Neural progenitor cell (in vitro differentiated cells): ENCODE measurements around the gene GPATCH1. TPM values are rescaled to one million over a fixed set of nuclear protein-coding genes. Genes with fewer than 3 reads are reported as not detected.

Source experiments
- DNase-seq: peaks from one replicate; pipeline ENCODE4 v3.0.0-alpha.2; 2016; ENCODE audit warnings: low spot score
- H2AFZ ChIP-seq: fragments of 200-600 bp; sonication (generic); replicated peaks from 2 replicates; pipeline ENCODE4 v1.6.1; 2016; ENCODE audit warnings: antibody characterized with exemption
- H3F3A ChIP-seq: fragments of 200-600 bp; sonication (generic); 2 replicates; pipeline ENCODE4 v1.6.1; 2016; ENCODE audit warnings: antibody characterized with exemption, low read depth
- H3K27ac ChIP-seq: fragments of 200-600 bp; sonication (generic); 2 replicates; pipeline ENCODE4 v1.5.1; 2016; ENCODE audit warnings: mild to moderate bottlenecking
- H3K27me3 ChIP-seq: fragments of 200-600 bp; sonication (generic); 2 replicates; pipeline ENCODE4 v1.6.1; 2016; ENCODE audit warnings: mild to moderate bottlenecking, moderate library complexity
- H3K36me3 ChIP-seq: fragments of 200-600 bp; sonication (generic); 2 replicates; pipeline ENCODE4 v1.5.1; 2016
- H3K4me1 ChIP-seq: fragments of 200-600 bp; sonication (generic); 2 replicates; pipeline ENCODE4 v1.6.1; 2016; ENCODE audit warnings: mixed run types
- H3K4me2 ChIP-seq: fragments of 200-600 bp; sonication (generic); 2 replicates; pipeline ENCODE4 v1.6.1; 2016
- H3K4me3 ChIP-seq: fragments of 200-600 bp; sonication (generic); 2 replicates; pipeline ENCODE4 v1.5.1; 2016
- H3K79me2 ChIP-seq: fragments of 200-600 bp; sonication (generic); 2 replicates; pipeline ENCODE4 v1.6.1; 2016; ENCODE audit warnings: low read depth
- H3K9ac ChIP-seq: fragments of 200-600 bp; sonication (generic); 2 replicates; pipeline ENCODE4 v1.6.1; 2016
- H3K9me3 ChIP-seq: fragments of 200-600 bp; sonication (generic); 2 replicates; pipeline ENCODE4 v1.5.1; 2016; ENCODE audit warnings: low read depth
- H4K20me1 ChIP-seq: fragments of 200-600 bp; sonication (generic); 2 replicates; pipeline ENCODE4 v1.6.1; 2016; ENCODE audit warnings: low read depth
- H3K27ac Mint-ChIP-seq: 3 replicates; pipeline ENCODE4 v1.8.0; 2021; ENCODE audit warnings: mixed read lengths
- H3K27me3 Mint-ChIP-seq: 2 replicates; pipeline ENCODE4 v1.8.0; 2022; ENCODE audit warnings: low read depth, mild to moderate bottlenecking, inconsistent platforms, moderate library complexity, mixed read lengths; ENCODE audit not compliant: insufficient read depth
- H3K36me3 Mint-ChIP-seq: 3 replicates; pipeline ENCODE4 v1.8.0; 2021; ENCODE audit warnings: mixed read lengths
- H3K4me1 Mint-ChIP-seq: 3 replicates; pipeline ENCODE4 v1.8.0; 2021; ENCODE audit warnings: mixed read lengths
- H3K4me3 Mint-ChIP-seq: 3 replicates; pipeline ENCODE4 v1.8.0; 2021; ENCODE audit warnings: mild to moderate bottlenecking, moderate library complexity, mixed read lengths
- H3K9me3 Mint-ChIP-seq: 3 replicates; pipeline ENCODE4 v1.8.0; 2020; ENCODE audit warnings: mixed read lengths
- EZH2 ChIP-seq: fragments of 200-600 bp; sonication (generic); IDR thresholded peaks from 2 replicates; pipeline ENCODE4 v1.6.1; 2017; ENCODE audit warnings: antibody characterized with exemption, mild to moderate bottlenecking, moderate library complexity
- EZH2phosphoT487 ChIP-seq: fragments of 200-600 bp; sonication (generic); IDR thresholded peaks from 2 replicates; pipeline ENCODE4 v1.6.1; 2017; ENCODE audit warnings: antibody characterized with exemption
- total RNA-seq: library from RNA; depleted of rRNA; stranded (reverse); fragments of >200 nt; gene quantifications from 2 replicates; pipeline ENCODE4 v1.2.3, GENCODE V29; 2015; ENCODE audit warnings: low replicate concordance
- TF ChIP-seq, protein P1 (sequence below): fragments of 200-600 bp; sonication (generic); IDR thresholded peaks from 2 replicates; pipeline ENCODE4 v1.5.1; 2017; ENCODE audit warnings: antibody characterized with exemption, mild to moderate bottlenecking

Gene GPATCH1
- total RNA-seq, 1 donor from 2014 or later, result 7.0 TPM

DNA sequence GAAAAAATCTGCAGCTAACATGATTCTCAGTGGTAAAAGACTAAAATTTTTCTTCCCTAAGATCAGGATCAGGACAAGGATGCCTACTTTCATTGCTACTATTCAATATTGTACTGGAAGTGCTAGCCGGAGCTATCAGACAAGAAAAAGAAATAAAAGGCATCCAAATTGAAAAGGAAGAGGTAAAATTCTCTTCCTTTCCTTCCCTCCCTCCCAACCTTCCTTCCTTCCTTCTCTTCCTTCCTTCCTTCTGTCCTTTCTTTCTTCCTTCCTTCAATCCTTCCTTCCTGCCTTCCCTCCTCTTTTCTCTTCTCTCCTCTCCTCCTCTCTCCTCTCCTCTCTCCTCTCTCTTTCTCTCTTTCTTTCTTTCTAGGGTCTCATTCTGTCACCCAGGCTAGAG lies 86.5 kb downstream of the GPATCH1 start:
- DNase-seq, result no peak
- no peaks in the 10 kb centered on the region for H3K27me3 ChIP-seq

GRCh38 chr19:33168528-33168927 lies 87.5 kb downstream of the GPATCH1 start:
- Histone ChIP-seq H3K79me2 (no peaks in the 10 kb centered on the region), H3K4me3 (no peak overlapping the region), H3K9ac (no peak overlapping the region), H3K4me1 (peaks cover 5% of the 10 kb centered on the region), H3K4me2 (no peak overlapping the region), H4K20me1 (no peaks in the 10 kb centered on the region), H3K36me3 (no peaks in the 10 kb centered on the region), H3F3A (no peaks in the 10 kb centered on the region), H3K27ac (no peak overlapping the region), H2AFZ (no peak overlapping the region), H3K9me3 (no peaks in the 10 kb centered on the region), H3K27me3 (no peaks in the 10 kb centered on the region)
- Mint-ChIP-seq H3K36me3 (peaks cover 2% of the 10 kb centered on the region), H3K27me3 (peaks cover 2% of the 10 kb centered on the region), H3K9me3 (peaks cover 24% of the 10 kb centered on the region), H3K27ac (no peak overlapping the region), H3K4me1 (peaks cover 11% of the 10 kb centered on the region), H3K4me3 (no peak overlapping the region)
- TF ChIP-seq EZH2phosphoT487 (no peak), EZH2 (no peak)
- TF ChIP-seq, protein P1, sequence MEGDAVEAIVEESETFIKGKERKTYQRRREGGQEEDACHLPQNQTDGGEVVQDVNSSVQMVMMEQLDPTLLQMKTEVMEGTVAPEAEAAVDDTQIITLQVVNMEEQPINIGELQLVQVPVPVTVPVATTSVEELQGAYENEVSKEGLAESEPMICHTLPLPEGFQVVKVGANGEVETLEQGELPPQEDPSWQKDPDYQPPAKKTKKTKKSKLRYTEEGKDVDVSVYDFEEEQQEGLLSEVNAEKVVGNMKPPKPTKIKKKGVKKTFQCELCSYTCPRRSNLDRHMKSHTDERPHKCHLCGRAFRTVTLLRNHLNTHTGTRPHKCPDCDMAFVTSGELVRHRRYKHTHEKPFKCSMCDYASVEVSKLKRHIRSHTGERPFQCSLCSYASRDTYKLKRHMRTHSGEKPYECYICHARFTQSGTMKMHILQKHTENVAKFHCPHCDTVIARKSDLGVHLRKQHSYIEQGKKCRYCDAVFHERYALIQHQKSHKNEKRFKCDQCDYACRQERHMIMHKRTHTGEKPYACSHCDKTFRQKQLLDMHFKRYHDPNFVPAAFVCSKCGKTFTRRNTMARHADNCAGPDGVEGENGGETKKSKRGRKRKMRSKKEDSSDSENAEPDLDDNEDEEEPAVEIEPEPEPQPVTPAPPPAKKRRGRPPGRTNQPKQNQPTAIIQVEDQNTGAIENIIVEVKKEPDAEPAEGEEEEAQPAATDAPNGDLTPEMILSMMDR, result no peak
- no peak for DNase-seq

More for the DNA sequence above, 86.5 kb downstream of the GPATCH1 start:
- Histone ChIP-seq H3K4me1 (no peaks in the 10 kb centered on the region), H3K79me2 (no peaks in the 10 kb centered on the region), H3F3A (no peaks in the 10 kb centered on the region), H3K9me3 (no peaks in the 10 kb centered on the region), H3K9ac (no peak overlapping the region), H2AFZ (no peak overlapping the region), H3K36me3 (no peaks in the 10 kb centered on the region), H3K27ac (no peak overlapping the region), H4K20me1 (no peaks in the 10 kb centered on the region), H3K4me3 (no peak overlapping the region), H3K4me2 (no peak overlapping the region)
- peaks cover 2% of the 10 kb centered on the region for H3K27me3 Mint-ChIP-seq
- peaks cover 2% of the 10 kb centered on the region for H3K36me3 Mint-ChIP-seq
- H3K4me1 Mint-ChIP-seq, result peaks cover 2% of the 10 kb centered on the region
- H3K4me3 Mint-ChIP-seq, result no peak overlapping the region
- peaks cover 24% of the 10 kb centered on the region for H3K9me3 Mint-ChIP-seq
- H3K27ac Mint-ChIP-seq, result no peak overlapping the region
- no peak for TF ChIP-seq EZH2
- no peak for TF ChIP-seq EZH2phosphoT487
- TF ChIP-seq, protein P1, result no peak

- Histone ChIP-seq H3K27me3 (no peaks in the 10 kb centered on the region), H3K4me2 (no peak overlapping the region), H4K20me1 (no peaks in the 10 kb centered on the region), H3K9ac (no peak overlapping the region), H3F3A (peaks cover 4% of the 10 kb centered on the region), H2AFZ (no peak overlapping the region), H3K36me3 (no peaks in the 10 kb centered on the region), H3K9me3 (no peaks in the 10 kb centered on the region), H3K79me2 (peaks cover 9% of the 10 kb centered on the region), H3K27ac (no peak overlapping the region), H3K4me1 (peaks cover 10% of the 10 kb centered on the region), H3K4me3 (no peak overlapping the region)
- no peak overlapping the region for H3K27ac Mint-ChIP-seq
- DNase-seq, result no peak
- no peak for TF ChIP-seq EZH2
- TF ChIP-seq, protein P1, result no peak
- TF ChIP-seq EZH2phosphoT487, result no peak
- H3K36me3 Mint-ChIP-seq, result peaks cover 2% of the 10 kb centered on the region
- peaks cover 5% of the 10 kb centered on the region for H3K27me3 Mint-ChIP-seq
- peaks cover 26% of the 10 kb centered on the region for H3K4me1 Mint-ChIP-seq
- H3K4me3 Mint-ChIP-seq, result no peak overlapping the region
- H3K9me3 Mint-ChIP-seq, result peaks cover 21% of the 10 kb centered on the region
These were observed 90.3 kb downstream of the GPATCH1 start for GRCh38 chr19:33171222-33171795.
